ENCODE measurements around the gene ACTRT2. TPM values are rescaled to one million over a fixed set of nuclear protein-coding genes. Genes with fewer than 3 reads are reported as not detected.

ACTRT2 gene
- total RNA-seq = not detected

- Histone ChIP-seq H3K27ac (no peak within 1 kb of the TSS), H3K27me3 (peaks cover 0 to 20% of the 10 kb centered on the region in 2 donors), H3K4me3 (no peak within 1 kb of the TSS), H3K9me3 (no peaks in the 10 kb centered on the region), H3K36me3 (no peaks in the 10 kb centered on the region), H3K4me1 (peaks cover 0 to 3% (median 0%) of the 10 kb centered on the region in 4 donors)
- no peak for TF ChIP-seq EP300 (IDR thresholded peaks at IDR 0.05)
- TF ChIP-seq CTCF (IDR thresholded peaks at IDR 0.05) = no peak
- no peak for TF ChIP-seq POLR2A (IDR thresholded peaks at IDR 0.05)
- WGBS, 2 donors = 65 to 69% methylated on average over 8 of the region's 8 CpGs
- DNase-seq (ENCODE audit: low spot score in 2 of 2) = no peak
These were observed at the start of gene ACTRT2 for GRCh38 chr1:3021233-3021671. Gene ACTRT2 (plus strand): TSS chr1:3021467. CDS start chr1:3021687, 220 bp downstream.

- peaks cover 0 to 46% (median 6%) of the 10 kb centered on the region in 4 donors for H3K4me1 ChIP-seq
- peak overlapping the region in 1 of 4 donors; percentile 83 for H3K27ac ChIP-seq
- no peaks in the 10 kb centered on the region for H3K36me3 ChIP-seq
- H3K9me3 ChIP-seq = no peaks in the 10 kb centered on the region
- TF ChIP-seq POLR2A (IDR thresholded peaks at IDR 0.05) (no peak), EP300 (IDR thresholded peaks at IDR 0.05) (no peak), CTCF (IDR thresholded peaks at IDR 0.05) (no peak)
- no peak overlapping the region for H3K4me3 ChIP-seq
- DNase-seq (ENCODE audit: low spot score in 2 of 2) = no peak
- peaks cover 0 to 5% of the 10 kb centered on the region in 2 donors for H3K27me3 ChIP-seq
- WGBS, 2 donors = 93 to 100% methylated on average over 1 to 9 of the region's 9 CpGs
These were observed 49.7 kb upstream of the ACTRT2 start for GRCh38 chr1:2971609-2972008.

- no peaks in the 10 kb centered on the region for H3K9me3 ChIP-seq
- H3K4me1 ChIP-seq = peaks cover 0 to 42% (median 4%) of the 10 kb centered on the region in 4 donors
- TF ChIP-seq POLR2A (IDR thresholded peaks at IDR 0.05) (no peak), EP300 (IDR thresholded peaks at IDR 0.05) (no peak), CTCF (IDR thresholded peaks at IDR 0.05) (no peak)
- no peak overlapping the region for H3K27ac ChIP-seq
- no peak for DNase-seq (ENCODE audit: low spot score in 2 of 2)
- no peak overlapping the region for H3K4me3 ChIP-seq
- 82 to 87% methylated on average over 17 to 22 of the region's 27 CpGs for WGBS, 2 donors
- peaks cover 0 to 5% of the 10 kb centered on the region in 2 donors for H3K27me3 ChIP-seq
- H3K36me3 ChIP-seq = no peaks in the 10 kb centered on the region
These were observed 49.0 kb upstream of the ACTRT2 start for GRCh38 chr1:2972011-2972878.

- DNase-seq (ENCODE audit: low spot score in 2 of 2) = no peak
- H3K9me3 ChIP-seq = no peaks in the 10 kb centered on the region
- TF ChIP-seq POLR2A (IDR thresholded peaks at IDR 0.05) = no peak
- no peak for TF ChIP-seq CTCF (IDR thresholded peaks at IDR 0.05)
- TF ChIP-seq EP300 (IDR thresholded peaks at IDR 0.05) = no peak
- H3K27me3 ChIP-seq = peaks cover 0 to 5% of the 10 kb centered on the region in 2 donors
- WGBS, 2 donors = 65 to 77% methylated on average over 11 to 14 of the region's 14 CpGs
- no peak overlapping the region for H3K27ac ChIP-seq
- no peak overlapping the region for H3K4me3 ChIP-seq
- no peaks in the 10 kb centered on the region for H3K36me3 ChIP-seq
- H3K4me1 ChIP-seq = peaks cover 0 to 35% (median 3%) of the 10 kb centered on the region in 4 donors
These were observed 48.2 kb upstream of the ACTRT2 start for GRCh38 chr1:2972879-2973575.
